ENCODE measurements around the gene SLC6A14. TPM values are rescaled to one million over a fixed set of nuclear protein-coding genes. Genes with fewer than 3 reads are reported as not detected.

The SLC6A14 gene
- total RNA-seq, 2 donors from 2014 or later = not detected

Other genes with a start within 250 kb of the SLC6A14 start
- not detected for gene CT83, start 26.4 kb downstream of the SLC6A14 start, total RNA-seq

Data from natural killer cell treated with Interleukin-12 subunit alpha and Interleukin-12 subunit beta and Interleukin-15 and Interleukin-18, amount 100 ng/mL, for 72 hours (primary cell).